Measurements from ENCODE around the gene GMPPB. TPM values are rescaled to one million over a fixed set of nuclear protein-coding genes. Genes with fewer than 3 reads are reported as not detected.
A peak's percentile ranks its signal among the peaks of the same experiment; 100 is the strongest.
"Not testable (repeated sequence)": the region's sequence is repeated elsewhere in the genome, so short reads cannot be mapped to it uniquely, and the experiment has no call there.

The GMPPB gene
- total RNA-seq, 1 donor from 2014 or later = 48.0 TPM

- peak overlapping the region; percentile 94 for H3K27ac Mint-ChIP-seq
- not testable (repeated sequence) for H3K27me3 Mint-ChIP-seq (ENCODE audit: low read depth)
Measured at GRCh38 chr3:49689908-49690624, 33.7 kb downstream of the GMPPB start.

GRCh38 chr3:49689046-49689907 is 34.5 kb downstream of the GMPPB start, which contains the start of the genes MST1 and RNF123:
MST1 (minus strand) TSS chr3:49689474; CDS start chr3:49688691, 783 bp downstream.
RNF123 (plus strand) TSS chr3:49689557; CDS start chr3:49691166, 1,609 bp downstream.
- H3K9me3 Mint-ChIP-seq = no peaks in the 10 kb centered on the region
- H3K27ac Mint-ChIP-seq = peak within 1 kb of the TSS; percentile 94
- intact Hi-C loops (cut with micrococcal nuclease) = loop anchor here (1.0 kb wide), 1 partner anchor 15 kb away; the partner anchor contains the start of gene APEH
- H3K27me3 Mint-ChIP-seq (ENCODE audit: low read depth) = no peaks in the 10 kb centered on the region
- peaks cover 18% of the 10 kb centered on the region for H3K4me1 Mint-ChIP-seq (ENCODE audit: low read depth)
- peak; percentile 90 for DNase-seq (ENCODE audit: low spot score)
- H3K4me3 Mint-ChIP-seq (ENCODE audit: low read depth) = peak within 1 kb of the TSS; percentile 96
- H3K36me3 Mint-ChIP-seq (ENCODE audit: low read depth) = peaks cover 7% of the 10 kb centered on the region

More at GRCh38 chr3:49689908-49690624, 33.7 kb downstream of the GMPPB start:
- not testable (repeated sequence) for H3K36me3 Mint-ChIP-seq (ENCODE audit: low read depth); H3K9me3 Mint-ChIP-seq; DNase-seq (ENCODE audit: low spot score)
- Mint-ChIP-seq H3K4me3 (ENCODE audit: low read depth) (peak overlapping the region; percentile 96), H3K4me1 (ENCODE audit: low read depth) (peaks cover 18% of the 10 kb centered on the region)
- intact Hi-C loops (cut with micrococcal nuclease) = loop anchor here (1.0 kb wide), 1 partner anchor 16 kb away; the partner anchor contains the start of gene APEH

DNA sequence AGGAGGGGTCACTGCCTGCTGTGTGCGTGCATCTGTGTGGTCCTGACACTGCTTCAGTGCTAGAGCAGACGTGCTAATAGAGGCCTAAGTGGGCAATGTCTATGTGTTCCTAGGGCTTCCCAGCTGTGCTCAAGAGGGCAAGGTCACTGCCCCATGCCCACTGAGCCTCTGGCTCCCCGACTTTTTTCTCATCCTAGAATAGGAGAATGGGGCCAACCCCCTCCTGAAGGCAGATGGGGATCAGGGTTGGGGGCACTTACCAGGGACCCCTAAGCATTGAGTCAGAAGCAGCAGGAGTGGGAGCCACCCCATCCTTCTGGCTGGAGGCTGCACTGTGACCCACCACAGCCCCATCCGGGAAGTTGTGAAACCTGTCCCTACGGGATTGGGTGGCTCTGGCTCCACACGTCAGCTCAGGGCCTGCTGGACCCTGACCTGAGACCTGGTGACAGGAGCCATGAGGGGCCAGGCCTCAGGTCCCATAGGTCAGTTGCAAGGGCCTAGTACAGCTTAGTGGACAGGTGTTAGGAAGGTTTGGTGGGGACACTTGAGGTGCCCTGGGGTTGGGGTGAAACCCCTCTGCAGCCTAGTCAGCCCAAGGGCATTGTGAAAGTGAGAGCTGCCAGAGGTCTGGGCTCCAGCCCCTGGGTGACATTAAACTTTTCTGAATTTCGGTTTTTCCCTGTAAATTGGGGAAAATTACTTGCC is 35.3 kb downstream of the GMPPB start:
- Mint-ChIP-seq H3K4me3 (ENCODE audit: low read depth) (peak overlapping the region; percentile 96), H3K4me1 (ENCODE audit: low read depth) (peaks cover 18% of the 10 kb centered on the region), H3K27ac (peak overlapping the region; percentile 94)
- intact Hi-C loops (cut with micrococcal nuclease) = loop anchor here (1.0 kb wide), 1 partner anchor 14 kb away; the partner anchor contains the start of gene APEH
- H3K27me3 Mint-ChIP-seq (ENCODE audit: low read depth); DNase-seq (ENCODE audit: low spot score); H3K36me3 Mint-ChIP-seq (ENCODE audit: low read depth); H3K9me3 Mint-ChIP-seq: not testable (repeated sequence)

GRCh38 chr3:49687424-49687795 is 36.3 kb downstream of the GMPPB start:
- intact Hi-C loops (cut with micrococcal nuclease); H3K27ac Mint-ChIP-seq; H3K27me3 Mint-ChIP-seq (ENCODE audit: low read depth); DNase-seq (ENCODE audit: low spot score); H3K9me3 Mint-ChIP-seq; H3K4me3 Mint-ChIP-seq (ENCODE audit: low read depth): not testable (repeated sequence)
- H3K4me1 Mint-ChIP-seq (ENCODE audit: low read depth) = peaks cover 15% of the 10 kb centered on the region
- peaks cover 15% of the 10 kb centered on the region for H3K36me3 Mint-ChIP-seq (ENCODE audit: low read depth)

DNA sequence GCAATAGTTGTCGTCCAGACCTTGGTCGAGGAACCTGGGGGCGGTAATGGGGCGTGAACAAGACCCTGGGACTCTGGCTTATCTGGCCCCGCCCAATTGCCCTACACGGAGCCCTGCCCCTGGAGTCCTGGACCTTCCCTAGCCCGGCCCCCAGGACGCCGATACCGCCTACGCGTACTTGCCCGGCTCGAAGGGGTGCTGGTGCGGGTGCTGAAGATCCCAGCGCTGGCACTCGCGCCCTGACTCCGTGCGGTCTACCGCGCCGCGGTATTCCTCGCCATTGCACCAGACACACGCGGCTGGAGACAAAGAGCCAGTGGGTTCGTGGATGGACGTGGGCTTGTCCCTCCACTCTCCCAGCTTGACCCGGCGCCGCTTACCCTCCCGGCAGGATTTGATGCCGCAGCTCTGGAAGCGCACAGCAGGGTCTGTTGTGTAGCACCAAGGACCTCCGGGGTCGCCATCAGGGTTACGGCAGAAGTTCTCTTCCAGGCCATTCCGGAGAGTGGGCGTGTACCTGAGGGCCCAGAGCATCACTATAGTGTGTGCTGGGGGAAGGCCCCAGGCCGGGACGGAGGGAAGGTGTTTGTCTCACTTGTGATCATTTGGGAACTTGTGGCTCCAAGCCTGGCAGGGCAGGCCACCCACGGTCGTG is 36.9 kb downstream of the GMPPB start:
- H3K27ac Mint-ChIP-seq; DNase-seq (ENCODE audit: low spot score); intact Hi-C loops (cut with micrococcal nuclease); H3K27me3 Mint-ChIP-seq (ENCODE audit: low read depth); H3K9me3 Mint-ChIP-seq: not testable (repeated sequence)
- peaks cover 18% of the 10 kb centered on the region for H3K36me3 Mint-ChIP-seq (ENCODE audit: low read depth)
- peaks cover 15% of the 10 kb centered on the region for H3K4me1 Mint-ChIP-seq (ENCODE audit: low read depth)
- peak overlapping the region; percentile 21 for H3K4me3 Mint-ChIP-seq (ENCODE audit: low read depth)

DNA sequence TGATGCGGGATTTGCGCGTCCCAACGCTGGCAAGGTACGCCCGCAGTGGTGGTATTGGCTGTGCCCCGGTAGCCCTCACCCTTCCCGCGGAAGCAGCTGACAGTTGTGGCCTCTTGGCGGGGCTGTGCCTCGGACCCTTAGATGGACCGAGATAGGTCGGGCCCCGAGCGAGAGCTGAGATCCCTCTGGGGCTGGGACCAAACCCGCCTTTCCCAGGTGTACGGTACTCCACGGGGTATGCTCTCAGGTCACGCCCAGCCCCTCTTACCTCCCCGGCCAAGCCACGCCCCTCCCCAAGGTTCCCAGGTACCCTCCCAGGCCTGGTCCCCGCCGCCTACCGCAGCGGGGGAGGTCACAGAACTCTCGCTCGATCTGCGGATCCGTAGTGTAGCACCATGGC is 37.4 kb downstream of the GMPPB start:
- intact Hi-C loops (cut with micrococcal nuclease); H3K9me3 Mint-ChIP-seq; DNase-seq (ENCODE audit: low spot score); H3K27me3 Mint-ChIP-seq (ENCODE audit: low read depth); H3K27ac Mint-ChIP-seq: not testable (repeated sequence)
- Mint-ChIP-seq H3K36me3 (ENCODE audit: low read depth) (peaks cover 18% of the 10 kb centered on the region), H3K4me1 (ENCODE audit: low read depth) (peaks cover 15% of the 10 kb centered on the region), H3K4me3 (ENCODE audit: low read depth) (peak overlapping the region; percentile 30)

DNA sequence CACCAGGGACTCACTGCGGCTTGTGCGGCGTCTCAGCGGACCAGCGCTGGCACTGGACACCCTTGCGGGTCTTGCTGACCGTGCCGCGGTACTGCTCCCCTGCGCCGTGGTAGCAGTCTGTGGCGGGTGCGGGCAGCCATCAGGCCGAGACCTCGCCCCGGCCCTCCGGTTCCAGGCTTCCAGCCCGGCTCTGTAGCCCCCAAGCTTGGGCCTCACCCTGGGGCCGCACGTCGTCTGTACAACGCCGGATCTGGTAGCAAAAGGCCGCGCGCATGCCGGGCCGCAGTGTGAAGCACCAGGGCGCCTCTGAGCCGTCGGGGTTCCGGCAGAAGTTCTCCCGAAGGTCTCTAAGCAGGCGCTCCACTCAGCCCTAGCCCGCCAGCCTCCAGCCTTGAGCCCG is 37.9 kb downstream of the GMPPB start:
- DNase-seq (ENCODE audit: low spot score); H3K4me3 Mint-ChIP-seq (ENCODE audit: low read depth); H3K9me3 Mint-ChIP-seq; intact Hi-C loops (cut with micrococcal nuclease); H3K27me3 Mint-ChIP-seq (ENCODE audit: low read depth); H3K27ac Mint-ChIP-seq: not testable (repeated sequence)
- H3K4me1 Mint-ChIP-seq (ENCODE audit: low read depth) = peaks cover 12% of the 10 kb centered on the region
- peaks cover 18% of the 10 kb centered on the region for H3K36me3 Mint-ChIP-seq (ENCODE audit: low read depth)

GRCh38 chr3:49685103-49685502 is 38.6 kb downstream of the GMPPB start:
- H3K27ac Mint-ChIP-seq; intact Hi-C loops (cut with micrococcal nuclease); H3K27me3 Mint-ChIP-seq (ENCODE audit: low read depth); H3K9me3 Mint-ChIP-seq; H3K4me3 Mint-ChIP-seq (ENCODE audit: low read depth); H3K4me1 Mint-ChIP-seq (ENCODE audit: low read depth); DNase-seq (ENCODE audit: low spot score): not testable (repeated sequence)
- peaks cover 19% of the 10 kb centered on the region for H3K36me3 Mint-ChIP-seq (ENCODE audit: low read depth)

DNA sequence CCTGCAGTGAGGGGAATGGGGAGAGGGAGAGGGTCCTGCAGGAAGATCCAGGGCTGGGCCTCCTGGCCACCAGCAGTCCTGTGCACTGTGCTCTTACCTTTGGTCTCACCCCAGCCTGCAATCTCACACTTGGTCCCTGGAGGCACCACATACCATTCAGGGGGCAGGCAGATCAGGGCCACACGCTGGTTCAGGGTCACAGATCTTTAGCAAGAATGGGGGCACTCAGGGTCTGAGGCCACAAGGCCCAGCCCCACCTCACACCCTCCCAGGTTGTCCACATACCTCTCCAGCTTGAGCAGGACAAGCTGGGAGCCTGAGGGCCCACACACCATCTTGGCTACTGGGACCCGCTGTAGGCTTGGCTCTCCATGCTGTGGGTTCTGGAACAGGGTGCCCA is 39.3 kb downstream of the GMPPB start:
- H3K4me3 Mint-ChIP-seq (ENCODE audit: low read depth); H3K27ac Mint-ChIP-seq; intact Hi-C loops (cut with micrococcal nuclease); H3K4me1 Mint-ChIP-seq (ENCODE audit: low read depth); H3K9me3 Mint-ChIP-seq; H3K27me3 Mint-ChIP-seq (ENCODE audit: low read depth); DNase-seq (ENCODE audit: low spot score): not testable (repeated sequence)
- H3K36me3 Mint-ChIP-seq (ENCODE audit: low read depth) = peaks cover 24% of the 10 kb centered on the region

DNA sequence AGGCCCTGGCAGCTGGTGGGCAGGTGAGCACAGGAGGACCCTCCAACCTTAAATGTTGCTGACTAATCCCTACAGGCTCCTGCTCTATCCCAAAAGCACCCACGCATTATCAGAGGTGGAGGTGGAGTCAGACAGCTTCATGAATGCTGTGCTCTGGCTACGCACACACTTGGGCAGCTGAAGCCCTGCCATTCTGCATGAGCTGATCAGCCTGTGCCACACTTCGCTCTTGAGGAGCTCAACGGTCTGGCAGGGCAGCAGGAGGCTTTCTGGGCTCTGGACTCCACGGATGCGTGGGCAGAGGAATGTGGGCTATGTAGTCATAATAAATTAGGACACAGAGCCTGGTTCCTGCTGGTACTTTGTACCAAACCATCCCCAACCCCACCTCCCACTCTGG is 40.6 kb downstream of the GMPPB start:
- intact Hi-C loops (cut with micrococcal nuclease) = no loop called here
- Mint-ChIP-seq H3K4me3 (ENCODE audit: low read depth) (no peak overlapping the region), H3K9me3 (no peaks in the 10 kb centered on the region), H3K4me1 (ENCODE audit: low read depth) (no peaks in the 10 kb centered on the region), H3K36me3 (ENCODE audit: low read depth) (peaks cover 27% of the 10 kb centered on the region), H3K27me3 (ENCODE audit: low read depth) (no peaks in the 10 kb centered on the region), H3K27ac (no peak overlapping the region)
- no peak for DNase-seq (ENCODE audit: low spot score)

DNA sequence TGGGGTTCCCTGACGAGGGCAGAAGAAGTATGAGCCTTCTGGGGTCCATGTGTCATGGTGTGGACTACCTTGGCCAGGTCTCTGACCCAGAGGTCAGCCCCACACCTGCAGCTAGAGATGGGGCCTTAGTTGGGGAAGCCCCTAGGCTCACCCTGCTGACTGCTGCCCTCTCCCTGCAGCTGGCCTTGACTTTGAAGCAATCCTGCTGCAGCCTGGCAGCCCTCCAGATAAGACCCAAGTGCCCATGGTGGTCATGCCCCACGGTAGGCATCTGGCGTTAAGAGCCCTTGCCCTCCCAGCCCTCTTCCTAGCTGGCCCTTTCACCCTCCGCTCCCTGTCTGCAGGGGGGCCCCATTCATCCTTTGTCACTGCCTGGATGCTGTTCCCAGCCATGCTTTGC is 42.2 kb downstream of the GMPPB start:
- H3K4me3 Mint-ChIP-seq (ENCODE audit: low read depth) = no peak overlapping the region
- intact Hi-C loops (cut with micrococcal nuclease) = no loop called here
- H3K27me3 Mint-ChIP-seq (ENCODE audit: low read depth) = no peaks in the 10 kb centered on the region
- no peak overlapping the region for H3K27ac Mint-ChIP-seq
- peaks cover 39% of the 10 kb centered on the region for H3K36me3 Mint-ChIP-seq (ENCODE audit: low read depth)
- no peak for DNase-seq (ENCODE audit: low spot score)
- no peaks in the 10 kb centered on the region for H3K4me1 Mint-ChIP-seq (ENCODE audit: low read depth)
- H3K9me3 Mint-ChIP-seq = no peaks in the 10 kb centered on the region

DNA sequence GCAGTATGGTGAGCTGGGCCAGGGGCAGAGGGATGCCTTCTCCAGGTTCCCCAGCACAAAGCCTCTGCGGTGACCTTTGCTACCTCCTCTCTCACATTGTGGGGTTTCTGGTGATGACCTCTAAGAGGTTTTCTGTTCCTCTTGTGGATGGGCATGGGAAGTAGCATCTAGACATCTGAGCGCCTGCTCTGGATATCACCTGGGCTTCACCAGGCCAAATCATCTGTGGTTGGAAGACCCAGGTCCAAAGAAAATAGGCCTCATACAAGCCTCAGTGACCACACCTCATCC is 42.6 kb downstream of the GMPPB start:
- Mint-ChIP-seq H3K4me1 (ENCODE audit: low read depth) (no peaks in the 10 kb centered on the region), H3K4me3 (ENCODE audit: low read depth) (no peak overlapping the region), H3K9me3 (no peaks in the 10 kb centered on the region), H3K36me3 (ENCODE audit: low read depth) (peaks cover 41% of the 10 kb centered on the region), H3K27me3 (ENCODE audit: low read depth) (no peaks in the 10 kb centered on the region), H3K27ac (no peak overlapping the region)
- intact Hi-C loops (cut with micrococcal nuclease) = no loop called here
- no peak for DNase-seq (ENCODE audit: low spot score)
